Measurements from ENCODE around the gene ACOXL.

GRCh38 chr2:110690083-110690965, 42.0 kb upstream of the ACOXL start:
- TF ChIP-seq CTCF (IDR thresholded peaks at IDR 0.05), result no peak
- no peak for TF ChIP-seq POLR2A (IDR thresholded peaks at IDR 0.05)

All from body of pancreas (tissue), 4 donors.